ENCODE measurements around the gene GTF3C2.
A peak's percentile ranks its signal among the peaks of the same experiment; 100 is the strongest.

The GTF3C2 gene

DNA sequence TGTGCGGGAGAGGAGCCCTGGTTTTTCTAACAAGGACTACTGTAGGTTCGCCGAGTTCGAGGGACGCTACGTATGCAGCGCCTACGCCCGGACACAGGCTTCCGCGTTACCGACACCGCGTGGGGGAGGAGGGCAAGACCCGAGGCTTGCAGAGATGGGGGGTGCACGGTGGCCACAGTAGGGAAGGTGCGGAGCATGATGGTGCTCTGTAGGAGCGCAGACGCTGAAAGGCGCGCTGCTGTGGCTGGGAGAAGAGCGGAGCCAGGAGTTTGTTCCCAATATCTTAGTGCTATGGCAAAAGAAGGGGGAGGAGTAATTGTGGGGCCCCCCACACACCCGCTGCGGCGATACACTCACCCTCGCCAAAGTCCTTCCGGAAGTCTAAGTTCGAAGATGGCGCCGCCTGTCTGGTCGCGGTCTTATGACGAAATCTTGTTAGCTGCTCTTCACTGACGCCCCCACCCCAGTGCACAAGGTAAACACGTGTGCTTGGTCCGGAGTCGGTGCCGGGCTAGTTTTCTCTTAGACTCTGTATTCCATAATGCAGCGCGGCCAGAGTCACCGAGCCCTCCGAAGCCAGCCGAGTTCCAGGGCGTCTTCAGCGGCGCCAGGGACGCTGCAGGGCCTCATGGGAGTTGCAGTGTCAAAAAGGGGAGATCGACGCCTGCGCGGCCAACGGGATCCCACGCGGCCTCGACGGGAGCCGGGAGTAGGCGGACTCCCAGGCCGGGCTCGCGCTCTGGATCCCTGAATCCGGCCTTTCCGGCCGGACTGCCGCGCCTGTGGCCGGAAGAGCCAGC is at the start of gene GTF3C2:
Gene GTF3C2, minus strand, starts transcription at position 383 of the 800 bp plus-strand sequence. CDS start 13,210 bp downstream, outside the sequence.
- peak; percentile 98 for DNase-seq (ENCODE audit: low read depth)
- TF ChIP-seq CTCF (IDR thresholded peaks at IDR 0.05; ENCODE audit: insufficient read depth, low read depth, low read length, missing control alignments) = no peak
- peak within 1 kb of the TSS; percentile 62 for H3K4me3 ChIP-seq (ENCODE audit: low read depth, low read length)

DNA sequence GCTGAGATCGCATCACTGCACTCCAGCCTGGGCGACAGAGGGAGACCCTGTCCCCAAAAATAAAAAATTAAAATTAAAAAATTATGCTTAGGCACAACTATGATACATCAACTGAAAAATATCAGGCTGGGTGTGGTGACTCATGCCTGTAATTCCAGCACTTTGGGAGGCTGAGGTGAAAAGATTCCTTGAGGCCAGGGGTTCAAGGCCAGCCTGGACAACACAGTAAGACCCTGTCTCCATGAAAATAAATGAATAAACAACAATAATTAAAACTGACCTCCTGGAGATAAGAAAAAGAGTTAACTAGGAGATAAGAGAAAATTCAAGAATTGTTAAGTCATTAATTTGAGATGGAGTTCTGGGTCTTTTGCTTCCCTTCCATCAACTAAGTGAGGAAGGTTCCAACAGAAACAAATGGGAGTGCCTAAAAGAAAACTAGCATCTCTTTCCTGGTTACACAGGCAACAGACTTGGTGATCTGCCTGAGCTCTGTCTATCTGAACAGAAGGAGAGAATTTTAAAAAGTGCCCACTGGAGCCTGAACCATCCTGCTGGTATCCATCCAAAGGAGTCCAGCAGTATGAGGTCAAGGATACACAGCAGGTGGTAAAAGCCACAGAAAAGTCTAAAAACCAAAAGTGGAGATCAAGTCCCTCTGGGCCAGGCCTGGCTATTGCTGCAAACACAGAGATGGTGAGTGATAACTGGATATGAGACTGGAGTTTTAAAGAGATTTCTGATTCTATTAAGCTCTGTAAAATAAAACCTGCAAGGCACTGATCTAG is 44.0 kb upstream of the GTF3C2 start:
- DNase-seq (ENCODE audit: low read depth) = no peak
- no peak overlapping the region for H3K4me3 ChIP-seq (ENCODE audit: low read depth, low read length)
- no peak for TF ChIP-seq CTCF (IDR thresholded peaks at IDR 0.05; ENCODE audit: insufficient read depth, low read depth, low read length, missing control alignments)

DNA sequence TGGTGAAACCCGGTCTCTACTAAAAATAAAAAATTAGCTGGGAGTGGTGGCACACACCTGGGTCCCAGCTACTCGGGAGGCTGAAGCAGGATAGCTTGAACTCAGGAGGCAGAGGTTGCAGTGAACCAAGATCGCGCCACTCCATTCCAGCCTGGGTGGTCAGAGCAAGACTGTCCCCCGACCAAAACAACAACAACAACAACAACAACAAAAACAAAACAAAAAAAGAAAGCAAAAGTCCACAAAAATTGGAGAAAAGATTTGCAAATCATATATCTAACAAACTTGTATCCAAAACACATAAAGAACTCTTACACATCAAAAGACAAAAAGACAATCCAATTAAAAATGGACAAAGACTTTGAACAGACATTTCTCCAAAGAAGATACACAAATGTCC is 42.4 kb upstream of the GTF3C2 start:
- H3K4me3 ChIP-seq (ENCODE audit: low read depth, low read length) = no peak overlapping the region
- no peak for DNase-seq (ENCODE audit: low read depth)
- TF ChIP-seq CTCF (IDR thresholded peaks at IDR 0.05; ENCODE audit: insufficient read depth, low read depth, low read length, missing control alignments) = no peak

DNA sequence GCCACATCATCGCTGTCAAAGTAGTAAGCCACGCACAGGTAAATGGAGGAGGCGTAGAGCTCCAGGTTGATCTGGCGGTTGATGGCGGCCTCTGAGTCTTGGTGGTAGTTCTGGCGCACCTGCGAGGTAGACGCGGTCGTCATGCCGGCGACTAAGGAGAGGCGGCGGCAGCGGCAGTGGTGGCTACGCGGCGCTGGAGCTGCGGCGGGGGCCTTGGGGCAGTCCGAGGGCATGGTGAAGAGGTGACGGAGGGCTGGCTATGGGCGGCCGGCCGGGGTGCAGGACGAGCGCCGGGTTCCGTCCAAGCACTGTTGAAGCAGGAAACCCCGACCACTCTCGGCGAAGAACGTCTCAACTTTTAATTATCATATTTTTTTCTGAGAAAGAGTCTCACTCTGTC is 36.7 kb upstream of the GTF3C2 start:
- no peak overlapping the region for H3K4me3 ChIP-seq (ENCODE audit: low read depth, low read length)
- DNase-seq (ENCODE audit: low read depth) = no peak
- no peak for TF ChIP-seq CTCF (IDR thresholded peaks at IDR 0.05; ENCODE audit: insufficient read depth, low read depth, low read length, missing control alignments)

GRCh38 chr2:27390822-27391679 is 34.5 kb upstream of the GTF3C2 start:
- no peak overlapping the region for H3K4me3 ChIP-seq (ENCODE audit: low read depth, low read length)
- DNase-seq (ENCODE audit: low read depth) = no peak
- no peak for TF ChIP-seq CTCF (IDR thresholded peaks at IDR 0.05; ENCODE audit: insufficient read depth, low read depth, low read length, missing control alignments)

DNA sequence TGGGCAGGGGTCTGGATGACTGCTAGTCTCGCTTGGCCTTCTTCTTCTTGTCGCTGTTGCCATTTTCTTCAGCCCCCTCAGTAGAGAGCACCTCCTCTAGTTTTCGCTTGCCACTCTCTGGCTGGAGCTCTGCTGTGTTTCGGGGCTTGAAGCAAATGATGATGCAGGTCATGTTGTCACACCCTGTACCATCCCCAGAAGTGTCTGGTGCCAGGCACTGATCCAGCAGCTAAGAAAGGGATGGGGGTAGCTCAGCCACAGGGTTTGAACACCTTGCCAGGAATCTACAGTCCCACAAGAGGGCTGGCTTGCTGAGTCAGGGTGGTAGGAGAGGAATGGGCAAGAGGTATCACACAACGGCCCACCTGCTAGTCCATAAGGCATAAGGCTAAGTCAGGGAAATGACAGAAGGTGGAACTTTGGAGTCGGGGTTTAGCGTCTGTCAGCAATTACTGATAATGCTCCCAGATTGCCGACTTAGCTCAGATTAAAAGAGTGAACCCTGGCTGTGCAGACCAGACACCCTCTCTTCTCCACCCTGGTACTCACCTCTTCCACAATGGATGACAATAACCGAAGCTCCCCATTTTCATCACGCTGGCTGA is 25.1 kb upstream of the GTF3C2 start:
- no peak for DNase-seq (ENCODE audit: low read depth)
- no peak for TF ChIP-seq CTCF (IDR thresholded peaks at IDR 0.05; ENCODE audit: insufficient read depth, low read depth, low read length, missing control alignments)
- H3K4me3 ChIP-seq (ENCODE audit: low read depth, low read length) = no peak overlapping the region
